ENCODE results near the gene SEMA4B.
A peak's percentile ranks its signal among the peaks of the same experiment; 100 is the strongest.
"Not testable (repeated sequence)": the region's sequence is repeated elsewhere in the genome, so short reads cannot be mapped to it uniquely, and the experiment has no call there.

The SEMA4B gene

GRCh38 chr15:90201130-90201943, at the start of gene SEMA4B:
TSS of gene SEMA4B (plus strand) at chr15:90201330. CDS start at chr15:90201579, 249 bp downstream.
- peak; percentile 25 for DNase-seq

- DNase-seq: no peak
Measured at GRCh38 chr15:90151989-90152645, 49.0 kb upstream of the SEMA4B start.

GRCh38 chr15:90153658-90154057, 47.5 kb upstream of the SEMA4B start:
- DNase-seq: no peak

- no peak for DNase-seq
Measured at GRCh38 chr15:90154246-90154645, 46.9 kb upstream of the SEMA4B start.

GRCh38 chr15:90154861-90155626, 46.1 kb upstream of the SEMA4B start:
- no peak for DNase-seq

- no peak for DNase-seq
Measured at GRCh38 chr15:90159213-90159612, 41.9 kb upstream of the SEMA4B start.

GRCh38 chr15:90160781-90161727, 40.1 kb upstream of the SEMA4B start:
- DNase-seq: peak; percentile 38

GRCh38 chr15:90161950-90162361, 39.2 kb upstream of the SEMA4B start:
- DNase-seq: no peak

- DNase-seq: no peak
Measured at GRCh38 chr15:90162956-90163355, 38.2 kb upstream of the SEMA4B start.

GRCh38 chr15:90164239-90164638, 36.9 kb upstream of the SEMA4B start:
- not testable (repeated sequence) for DNase-seq

- DNase-seq: no peak
Measured at GRCh38 chr15:90165157-90165556, 36.0 kb upstream of the SEMA4B start.

- DNase-seq: peak; percentile 80
Measured at GRCh38 chr15:90165659-90166489, 35.3 kb upstream of the SEMA4B start.

GRCh38 chr15:90167121-90167520, 34.0 kb upstream of the SEMA4B start:
- DNase-seq: no peak

- DNase-seq: no peak
Measured at GRCh38 chr15:90171623-90172022, 29.5 kb upstream of the SEMA4B start.

GRCh38 chr15:90173372-90173771, 27.8 kb upstream of the SEMA4B start:
- no peak for DNase-seq

- no peak for DNase-seq
Measured at GRCh38 chr15:90174140-90174875, 26.8 kb upstream of the SEMA4B start.

GRCh38 chr15:90177012-90177411, 24.1 kb upstream of the SEMA4B start:
- DNase-seq: no peak

GRCh38 chr15:90178468-90179435, 22.4 kb upstream of the SEMA4B start:
- DNase-seq: no peak

GRCh38 chr15:90181776-90182175, 19.4 kb upstream of the SEMA4B start:
- no peak for DNase-seq
